HEK293 (cell line): Measurements from ENCODE around the gene DNAI1.

Experiments used
- CTCF ChIA-PET: fragments of 350-600 bp; formaldehyde crosslinking; extraction: SDS; loops from one replicate; lab custom pipeline; 2021; ENCODE audit warnings: antibody characterized with exemption; lab: Yijun Ruan, JAX
- POLR2A ChIA-PET: fragments of 300-600 bp; formaldehyde crosslinking; extraction: SDS; loops from one replicate; lab custom pipeline; 2020; ENCODE audit warnings: antibody characterized with exemption, inconsistent platforms; lab: Yijun Ruan, JAX
- H3K27ac ChIP-seq: fragments of 200-500 bp; sonication (Bioruptor generic); 2 replicates; pipeline ENCODE4 v1.5.1; 2014; ENCODE audit warnings: low read depth, low read length, control low read depth, inconsistent platforms; ENCODE audit errors: extremely low read depth
- H3K36me3 ChIP-seq, 2 experiments: fragments of 200-500 bp in 1 of 2; sonication (Bioruptor generic) in 1 of 2; 1 replicate in 1 of 2; 2 replicates in 1 of 2; pipeline ENCODE4 v1.5.1; 2014 to 2017; ENCODE audit warnings: inconsistent platforms in 2 of 2, low read length in 2 of 2; ENCODE audit not compliant: control insufficient read depth in 2 of 2, insufficient read depth in 1 of 2
- H3K4me1 ChIP-seq: fragments of 200-500 bp; sonication (Bioruptor generic); 2 replicates; pipeline ENCODE4 v1.5.1; 2014; ENCODE audit warnings: mild to moderate bottlenecking, low read length, inconsistent platforms; ENCODE audit not compliant: control insufficient read depth, insufficient read depth
- H3K4me3 ChIP-seq: 2 replicates; pipeline ENCODE4 v1.5.1; 2011; ENCODE audit warnings: low read depth, mild to moderate bottlenecking, control low read depth, low read length, moderate library complexity
- H3K9me3 ChIP-seq: fragments of 200-500 bp; sonication (Bioruptor generic); 2 replicates; pipeline ENCODE4 v1.5.1; 2014; ENCODE audit warnings: low read depth, low read length, inconsistent platforms; ENCODE audit not compliant: control insufficient read depth, insufficient read depth
- AEBP2 ChIP-seq: fragments of 450-650 bp; formaldehyde crosslinking; IDR thresholded peaks from 2 replicates; pipeline ENCODE4 v1.5.1; 2016; ENCODE audit warnings: missing biosample characterization, missing genetic modification characterization, borderline replicate concordance
- GLIS2 ChIP-seq: fragments of 450-650 bp; formaldehyde crosslinking; IDR thresholded peaks from 2 replicates; pipeline ENCODE4 v1.5.1; 2016; ENCODE audit warnings: missing biosample characterization, missing genetic modification characterization
- HOXD13 ChIP-seq: sonication (generic); formaldehyde crosslinking; IDR thresholded peaks from 2 replicates; pipeline ENCODE4 v1.8.0; 2022; ENCODE audit warnings: missing genetic modification reagents, borderline replicate concordance
- IKZF3 ChIP-seq: fragments of 450-650 bp; IDR thresholded peaks from 2 replicates; pipeline ENCODE4 v1.5.0; 2018; ENCODE audit warnings: missing biosample characterization, mild to moderate bottlenecking, missing genetic modification characterization, moderate library complexity
- MEIS1 ChIP-seq: sonication (generic); formaldehyde crosslinking; IDR thresholded peaks from 2 replicates; pipeline ENCODE4 v1.8.1; 2022; ENCODE audit warnings: missing genetic modification reagents, mild to moderate bottlenecking, borderline replicate concordance
- SETDB1 ChIP-seq: IDR thresholded peaks from one replicate; pipeline ENCODE4 v1.6.1; 2017; ENCODE audit warnings: mild to moderate bottlenecking, low read length, moderate library complexity, mixed read lengths; ENCODE audit not compliant: insufficient read length
- SP2 ChIP-seq: fragments of 450-650 bp; formaldehyde crosslinking; IDR thresholded peaks from 2 replicates; pipeline ENCODE4 v1.5.1; 2016; ENCODE audit warnings: missing biosample characterization, missing genetic modification characterization
- SP7 ChIP-seq: fragments of 450-650 bp; formaldehyde crosslinking; IDR thresholded peaks from 2 replicates; pipeline ENCODE4 v1.5.1; 2016; ENCODE audit warnings: missing biosample characterization, missing genetic modification characterization
- ZFHX2 ChIP-seq: fragments of 450-650 bp; formaldehyde crosslinking; conservative IDR thresholded peaks from 2 replicates; pipeline ENCODE4 v1.5.1; 2016; ENCODE audit warnings: missing biosample characterization, missing genetic modification characterization
- ZNF112 ChIP-seq: fragments of 450-650 bp; formaldehyde crosslinking; IDR thresholded peaks from 2 replicates; pipeline ENCODE4 v1.5.0; 2017; ENCODE audit warnings: missing biosample characterization, missing genetic modification characterization
- ZNF174 ChIP-seq: fragments of 450-650 bp; formaldehyde crosslinking; IDR thresholded peaks from 2 replicates; pipeline ENCODE4 v1.5.0; 2017; ENCODE audit warnings: missing biosample characterization, mild to moderate bottlenecking, missing genetic modification characterization
- ZNF175 ChIP-seq: fragments of 450-650 bp; formaldehyde crosslinking; IDR thresholded peaks from 2 replicates; pipeline ENCODE4 v1.5.1; 2016; ENCODE audit warnings: missing biosample characterization, missing genetic modification characterization
- ZNF223 ChIP-seq: fragments of 450-650 bp; formaldehyde crosslinking; IDR thresholded peaks from 2 replicates; pipeline ENCODE4 v1.5.1; 2016; ENCODE audit warnings: missing biosample characterization, missing genetic modification characterization
- ZNF24 ChIP-seq: fragments of 450-650 bp; formaldehyde crosslinking; IDR thresholded peaks from 2 replicates; pipeline ENCODE4 v1.5.1; 2016; ENCODE audit warnings: missing biosample characterization, missing genetic modification characterization
- ZNF274 ChIP-seq, 2 experiments: fragments of 200-500 bp in 1 of 2; fragments of 450-650 bp in 1 of 2; sonication (Bioruptor generic) in 1 of 2; formaldehyde crosslinking in 1 of 2; IDR thresholded peaks; 2 replicates each; pipeline versions ENCODE4 v1.5.1 to v1.6.1; 2014 to 2016; ENCODE audit warnings: borderline replicate concordance in 1 of 2, inconsistent platforms in 1 of 2, low read length in 1 of 2, missing biosample characterization in 1 of 2, missing genetic modification characterization in 1 of 2
- ZNF341 ChIP-seq: fragments of 450-650 bp; formaldehyde crosslinking; IDR thresholded peaks from 2 replicates; pipeline ENCODE4; 2016; ENCODE audit warnings: low read depth, missing biosample characterization, missing genetic modification characterization
- ZNF394 ChIP-seq: fragments of 450-650 bp; formaldehyde crosslinking; IDR thresholded peaks from 2 replicates; pipeline ENCODE4 v1.5.1; 2016; ENCODE audit warnings: missing biosample characterization, missing genetic modification characterization, mild to moderate bottlenecking, moderate library complexity, borderline replicate concordance
- ZNF426 ChIP-seq: fragments of 450-650 bp; formaldehyde crosslinking; IDR thresholded peaks from 2 replicates; pipeline ENCODE4 v1.5.1; 2017; ENCODE audit warnings: missing biosample characterization, missing genetic modification characterization, mild to moderate bottlenecking, inconsistent platforms, moderate library complexity
- ZNF549 ChIP-seq: fragments of 450-650 bp; IDR thresholded peaks from 2 replicates; pipeline ENCODE4 v1.5.1; 2018; ENCODE audit warnings: missing biosample characterization, missing genetic modification characterization, mild to moderate bottlenecking, inconsistent platforms, moderate library complexity
- ZNF664 ChIP-seq: fragments of 450-650 bp; formaldehyde crosslinking; IDR thresholded peaks from 2 replicates; pipeline ENCODE4 v1.5.1; 2016; ENCODE audit warnings: missing biosample characterization, missing genetic modification characterization
- ZNF792 ChIP-seq: fragments of 450-650 bp; formaldehyde crosslinking; IDR thresholded peaks from 2 replicates; pipeline ENCODE4 v1.5.1; 2016; ENCODE audit warnings: missing biosample characterization, missing genetic modification characterization
- ZNF830 ChIP-seq: fragments of 450-650 bp; IDR thresholded peaks from 2 replicates; pipeline ENCODE4 v1.5.0; 2018; ENCODE audit warnings: missing biosample characterization, missing genetic modification characterization, low read depth, mild to moderate bottlenecking, moderate library complexity
- TF ChIP-seq, protein P1 (sequence below): fragments of 450-650 bp; IDR thresholded peaks from 2 replicates; pipeline ENCODE4 v1.5.1; 2018; ENCODE audit warnings: missing biosample characterization, mild to moderate bottlenecking, missing genetic modification characterization
- TF ChIP-seq, protein P2 (sequence below): fragments of 450-650 bp; formaldehyde crosslinking; IDR thresholded peaks from 2 replicates; pipeline ENCODE4 v1.5.0; 2017; ENCODE audit warnings: missing biosample characterization, missing genetic modification characterization, borderline replicate concordance
- TF ChIP-seq, protein P3 (sequence below): fragments of 450-650 bp; IDR thresholded peaks from 2 replicates; pipeline ENCODE4 v1.5.1; 2018; ENCODE audit warnings: missing biosample characterization, missing genetic modification characterization

Gene DNAI1

DNA sequence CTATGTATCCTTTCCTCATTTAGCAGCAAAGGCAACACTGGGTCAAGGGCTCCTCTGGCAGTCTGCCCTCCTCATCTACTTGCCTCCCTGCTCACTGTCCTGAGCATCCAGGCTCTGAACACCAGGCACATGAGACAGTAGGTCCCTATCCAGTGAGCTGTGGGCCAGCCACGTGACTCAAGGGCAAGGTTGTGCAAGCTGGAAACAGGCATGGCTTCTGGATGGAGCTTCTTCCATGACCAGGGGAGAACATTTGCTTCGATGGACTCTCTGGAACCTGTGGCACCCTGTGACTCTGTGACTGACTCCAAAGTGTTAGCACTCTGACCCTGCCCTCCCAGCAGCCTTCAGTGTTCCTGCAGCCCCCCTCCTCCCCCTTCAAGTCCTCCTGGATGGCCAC lies 33.0 kb downstream of the DNAI1 start:
- TF ChIP-seq SP2 (no peak), IKZF3 (no peak), ZNF426 (tag by site-specific recombination) (no peak), ZNF175 (tag by site-specific recombination) (no peak), ZNF174 (tag by site-specific recombination) (no peak), ZNF24 (no peak), ZNF830 (tag by site-specific recombination) (no peak), ZNF792 (tag by site-specific recombination) (no peak)
- TF ChIP-seq, protein P1, sequence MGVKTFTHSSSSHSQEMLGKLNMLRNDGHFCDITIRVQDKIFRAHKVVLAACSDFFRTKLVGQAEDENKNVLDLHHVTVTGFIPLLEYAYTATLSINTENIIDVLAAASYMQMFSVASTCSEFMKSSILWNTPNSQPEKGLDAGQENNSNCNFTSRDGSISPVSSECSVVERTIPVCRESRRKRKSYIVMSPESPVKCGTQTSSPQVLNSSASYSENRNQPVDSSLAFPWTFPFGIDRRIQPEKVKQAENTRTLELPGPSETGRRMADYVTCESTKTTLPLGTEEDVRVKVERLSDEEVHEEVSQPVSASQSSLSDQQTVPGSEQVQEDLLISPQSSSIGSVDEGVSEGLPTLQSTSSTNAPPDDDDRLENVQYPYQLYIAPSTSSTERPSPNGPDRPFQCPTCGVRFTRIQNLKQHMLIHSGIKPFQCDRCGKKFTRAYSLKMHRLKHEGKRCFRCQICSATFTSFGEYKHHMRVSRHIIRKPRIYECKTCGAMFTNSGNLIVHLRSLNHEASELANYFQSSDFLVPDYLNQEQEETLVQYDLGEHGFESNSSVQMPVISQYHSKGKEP (tag by site-specific recombination), result no peak
- H3K4me1 ChIP-seq, result no peaks in the 10 kb centered on the region
- H3K36me3 ChIP-seq, result no peaks in the 10 kb centered on the region
- no peak overlapping the region for H3K4me3 ChIP-seq
- no peaks in the 10 kb centered on the region for H3K9me3 ChIP-seq
- ChIA-PET CTCF (interaction anchor here (0.7 to 2.7 kb wide), 7 partner anchors 10 to 103 kb away, joined by 3 to 18 read pairs (median 3); no protein-coding TSS in a partner anchor), POLR2A (no interaction called here)
- H3K27ac ChIP-seq, result no peak overlapping the region

DNA sequence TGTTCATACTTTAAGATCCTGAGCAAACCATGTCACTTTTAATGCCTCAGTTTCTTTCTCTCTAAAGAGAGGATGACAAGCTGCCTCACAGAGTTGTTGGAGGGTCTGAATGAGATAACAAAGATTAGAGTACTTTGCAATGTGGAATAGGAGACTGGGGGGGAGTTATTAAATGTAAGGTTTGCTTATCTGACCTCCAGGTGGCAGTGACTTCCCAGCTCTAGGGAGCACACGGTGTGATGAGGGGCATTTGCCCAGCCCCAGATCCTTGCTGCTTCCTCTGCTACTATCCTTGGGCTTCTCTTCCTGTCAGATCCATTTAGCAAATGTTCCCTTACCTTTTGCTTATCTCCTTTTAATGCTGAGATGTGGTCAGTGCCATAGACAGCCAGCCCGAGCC lies 33.4 kb downstream of the DNAI1 start:
- H3K9me3 ChIP-seq, result no peaks in the 10 kb centered on the region
- TF ChIP-seq SP7 (tag by site-specific recombination) (no peak), MEIS1 (no peak), GLIS2 (tag by site-specific recombination) (no peak), SETDB1 (no peak), HOXD13 (CRISPR knock-in tag) (no peak), ZNF223 (tag by site-specific recombination) (no peak), ZNF394 (tag by site-specific recombination) (no peak), ZNF664 (tag by site-specific recombination) (no peak), ZNF112 (tag by site-specific recombination) (no peak), ZNF341 (tag by site-specific recombination) (no peak), ZNF549 (no peak), ZFHX2 (tag by site-specific recombination) (no peak), ZNF830 (tag by site-specific recombination) (no peak), ZNF274 (IDR thresholded peaks at IDR 0.05; ENCODE audit: low read length) (no peak), ZNF274 (tag by site-specific recombination; IDR thresholded peaks at IDR 0.05; ENCODE audit: borderline replicate concordance) (no peak), AEBP2 (no peak)
- TF ChIP-seq, protein P2, sequence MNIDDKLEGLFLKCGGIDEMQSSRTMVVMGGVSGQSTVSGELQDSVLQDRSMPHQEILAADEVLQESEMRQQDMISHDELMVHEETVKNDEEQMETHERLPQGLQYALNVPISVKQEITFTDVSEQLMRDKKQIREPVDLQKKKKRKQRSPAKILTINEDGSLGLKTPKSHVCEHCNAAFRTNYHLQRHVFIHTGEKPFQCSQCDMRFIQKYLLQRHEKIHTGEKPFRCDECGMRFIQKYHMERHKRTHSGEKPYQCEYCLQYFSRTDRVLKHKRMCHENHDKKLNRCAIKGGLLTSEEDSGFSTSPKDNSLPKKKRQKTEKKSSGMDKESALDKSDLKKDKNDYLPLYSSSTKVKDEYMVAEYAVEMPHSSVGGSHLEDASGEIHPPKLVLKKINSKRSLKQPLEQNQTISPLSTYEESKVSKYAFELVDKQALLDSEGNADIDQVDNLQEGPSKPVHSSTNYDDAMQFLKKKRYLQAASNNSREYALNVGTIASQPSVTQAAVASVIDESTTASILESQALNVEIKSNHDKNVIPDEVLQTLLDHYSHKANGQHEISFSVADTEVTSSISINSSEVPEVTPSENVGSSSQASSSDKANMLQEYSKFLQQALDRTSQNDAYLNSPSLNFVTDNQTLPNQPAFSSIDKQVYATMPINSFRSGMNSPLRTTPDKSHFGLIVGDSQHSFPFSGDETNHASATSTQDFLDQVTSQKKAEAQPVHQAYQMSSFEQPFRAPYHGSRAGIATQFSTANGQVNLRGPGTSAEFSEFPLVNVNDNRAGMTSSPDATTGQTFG, result no peak
- TF ChIP-seq, protein P1 (tag by site-specific recombination), result no peak
- TF ChIP-seq, protein P3, sequence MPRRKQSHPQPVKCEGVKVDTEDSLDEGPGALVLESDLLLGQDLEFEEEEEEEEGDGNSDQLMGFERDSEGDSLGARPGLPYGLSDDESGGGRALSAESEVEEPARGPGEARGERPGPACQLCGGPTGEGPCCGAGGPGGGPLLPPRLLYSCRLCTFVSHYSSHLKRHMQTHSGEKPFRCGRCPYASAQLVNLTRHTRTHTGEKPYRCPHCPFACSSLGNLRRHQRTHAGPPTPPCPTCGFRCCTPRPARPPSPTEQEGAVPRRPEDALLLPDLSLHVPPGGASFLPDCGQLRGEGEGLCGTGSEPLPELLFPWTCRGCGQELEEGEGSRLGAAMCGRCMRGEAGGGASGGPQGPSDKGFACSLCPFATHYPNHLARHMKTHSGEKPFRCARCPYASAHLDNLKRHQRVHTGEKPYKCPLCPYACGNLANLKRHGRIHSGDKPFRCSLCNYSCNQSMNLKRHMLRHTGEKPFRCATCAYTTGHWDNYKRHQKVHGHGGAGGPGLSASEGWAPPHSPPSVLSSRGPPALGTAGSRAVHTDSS (tag by site-specific recombination), result no peak
- ChIA-PET POLR2A (no interaction called here), CTCF (interaction anchor here (0.7 to 2.7 kb wide), 7 partner anchors 10 to 103 kb away, joined by 3 to 18 read pairs (median 3); no protein-coding TSS in a partner anchor)
- no peak overlapping the region for H3K4me3 ChIP-seq
- H3K36me3 ChIP-seq, result no peaks in the 10 kb centered on the region
- no peaks in the 10 kb centered on the region for H3K4me1 ChIP-seq
- no peak overlapping the region for H3K27ac ChIP-seq
